B cell (primary cell): ENCODE results near the gene ATP2B3. TPM values are rescaled to one million over a fixed set of nuclear protein-coding genes. Genes with fewer than 3 reads are reported as not detected.

Source experiments
- ATAC-seq: fragments of 200-7000 bp; cut with Tn5 transposase; one replicate; pipeline ENCODE4 v1.10.0; 2021; ENCODE audit warnings: low read depth, mild to moderate bottlenecking, moderate number of reproducible peaks, moderate library complexity
- CTCF ChIA-PET: fragments of 350-600 bp; sonication (Branson Sonifier 250); formaldehyde crosslinking; loops from one replicate; lab custom pipeline; 2021; ENCODE audit warnings: antibody characterized with exemption, inconsistent platforms; lab: Charles Lee
- POLR2A ChIA-PET: fragments of 350-600 bp; sonication (Branson Sonifier 250); formaldehyde crosslinking; loops from one replicate; lab custom pipeline; 2021; ENCODE audit warnings: antibody characterized with exemption; lab: Charles Lee
- DNase-seq: peaks from one replicate; pipeline ENCODE4 v3.0.0; 2013
- H2AFZ ChIP-seq: 2 replicates; pipeline ENCODE4 v1.6.1; 2012; ENCODE audit warnings: mild to moderate bottlenecking, low read depth, low read length; ENCODE audit not compliant: insufficient read depth, poor library complexity, severe bottlenecking
- H3K27ac ChIP-seq, 2 donors: 1 replicate in 1 of 2; 2 replicates in 1 of 2; pipeline ENCODE4 v1.5.1; 2012 to 2013; ENCODE audit warnings: low read length in 2 of 2, mild to moderate bottlenecking in 2 of 2, moderate library complexity in 1 of 2
- H3K27me3 ChIP-seq, 4 experiments: fragments of 200-600 bp in 1 of 4; sonication (generic) in 1 of 4; replicated peaks in 1 of 4; 1 replicate in 2 of 4; 2 replicates in 2 of 4; pipeline versions ENCODE4 v1.6.1 to v1.7.0; 2013 to 2016; ENCODE audit warnings: low read length in 3 of 4, mild to moderate bottlenecking in 2 of 4, mixed read lengths in 1 of 4, moderate library complexity in 1 of 4; ENCODE audit not compliant: insufficient read depth in 4 of 4, control insufficient read depth in 3 of 4; ENCODE audit errors: control extremely low read depth in 1 of 4
- H3K36me3 ChIP-seq, 2 experiments: replicated peaks in 1 of 2; 1 replicate in 1 of 2; 2 replicates in 1 of 2; pipeline versions ENCODE4 v1.6.1 to v1.7.1; 2013; ENCODE audit warnings: low read length in 1 of 2; ENCODE audit not compliant: insufficient read depth in 2 of 2, control insufficient read depth in 1 of 2; ENCODE audit errors: control extremely low read depth in 1 of 2, extremely low read depth in 1 of 2
- H3K4me1 ChIP-seq, 2 donors: fragments of 200-600 bp in 1 of 2; sonication (generic) in 1 of 2; 1 replicate in 1 of 2; 2 replicates in 1 of 2; pipeline versions ENCODE4 v1.5.1 to v1.6.1; 2013 to 2017; ENCODE audit warnings: low read length in 2 of 2; ENCODE audit not compliant: control insufficient read depth in 2 of 2, insufficient read depth in 2 of 2
- H3K4me2 ChIP-seq: replicated peaks from 2 replicates; pipeline ENCODE3; 2012; ENCODE audit warnings: mild to moderate bottlenecking, low read depth, low read length; ENCODE audit not compliant: poor library complexity, severe bottlenecking
- H3K4me3 ChIP-seq, 5 experiments: fragments of 200-600 bp in 1 of 5; sonication (generic) in 1 of 5; 1 replicate in 3 of 5; 2 replicates in 2 of 5; pipeline versions ENCODE4 v1.5.1 to v1.7.0; 2011 to 2016; ENCODE audit warnings: low read length in 4 of 5, mild to moderate bottlenecking in 4 of 5, low read depth in 2 of 5, control low read depth in 1 of 5, moderate library complexity in 1 of 5; ENCODE audit not compliant: insufficient read depth in 1 of 5; ENCODE audit errors: control extremely low read depth in 1 of 5, extremely low read depth in 1 of 5
- H3K79me2 ChIP-seq: fragments of 200-600 bp; sonication (generic); one replicate; pipeline ENCODE4 v1.6.0; 2016; ENCODE audit warnings: low read length; ENCODE audit not compliant: control insufficient read depth, insufficient read depth
- H3K9ac ChIP-seq: fragments of 200-600 bp; sonication (generic); 2 replicates; pipeline ENCODE4 v1.6.1; 2017; ENCODE audit warnings: mild to moderate bottlenecking, low read length, moderate library complexity
- H3K9me3 ChIP-seq, 3 donors: one replicate each; pipeline versions ENCODE4 v1.6.1 to v1.7.1; 2013; ENCODE audit warnings: low read length in 2 of 3; ENCODE audit not compliant: control insufficient read depth in 2 of 3, insufficient read depth in 1 of 3; ENCODE audit errors: control extremely low read depth in 1 of 3
- H4K20me1 ChIP-seq: 2 replicates; pipeline ENCODE4 v1.6.0; 2012; ENCODE audit warnings: mild to moderate bottlenecking, low read length; ENCODE audit not compliant: insufficient read depth, control insufficient read depth, poor library complexity, severe bottlenecking
- H3K27ac Mint-ChIP-seq: one replicate; pipeline ENCODE4 v1.8.0; 2021; ENCODE audit warnings: mixed read lengths
- H3K27me3 Mint-ChIP-seq: one replicate; pipeline ENCODE4 v1.8.0; 2021; ENCODE audit warnings: mixed read lengths
- H3K4me1 Mint-ChIP-seq: one replicate; pipeline ENCODE4 v1.8.0; 2021; ENCODE audit warnings: mixed read lengths
- H3K4me3 Mint-ChIP-seq: one replicate; pipeline ENCODE4 v1.8.0; 2021; ENCODE audit warnings: mixed read lengths
- H3K9me3 Mint-ChIP-seq: one replicate; pipeline ENCODE4 v1.8.0; 2022; ENCODE audit warnings: mixed read lengths; ENCODE audit not compliant: insufficient read depth
- EZH2 ChIP-seq: IDR thresholded peaks from 2 replicates; pipeline ENCODE4 v1.6.1; 2012; ENCODE audit warnings: borderline replicate concordance, low read depth, mild to moderate bottlenecking, moderate library complexity, low read length; ENCODE audit not compliant: insufficient read depth, poor library complexity, severe bottlenecking
- WGBS: methylation state at CpG from one replicate; pipeline ENCODE4 v1.1.5; 2013; ENCODE audit warnings: missing lambda C conversion rate; ENCODE audit not compliant: insufficient coverage; 5-methylcytosine and 5-hydroxymethylcytosine counted together
- intact Hi-C: fragments of 100-400 bp; cut with micrococcal nuclease; formaldehyde crosslinking; loops from one replicate; pipeline ENCODE4 v1.10.0; 2022
- polyA plus RNA-seq: library from polyadenylated mRNA; depleted of rRNA; stranded (reverse); fragments of >200 nt; gene quantifications from 2 replicates; pipeline ENCODE4 v1.2.3, GENCODE V29; 2012
- total RNA-seq, 2 donors: library from RNA; stranded (reverse); fragments of 120-200 nt in 1 of 2; gene quantifications; 1 replicate in 1 of 2; 2 replicates in 1 of 2; pipeline versions ENCODE4 v1.2.3 to v1.2.4, GENCODE V29; 2013 to 2022
- TF ChIP-seq, protein P1 (sequence below): fragments of 200-600 bp; IDR thresholded peaks from one replicate; pipeline ENCODE4 v1.8.0; 2022; ENCODE audit warnings: antibody characterized with exemption, mild to moderate bottlenecking

ATP2B3 gene
- total and polyA plus RNA-seq, 2 donors (not counting 1 experiment from before 2014, with no cell fraction given) = not detected

GRCh38 chrX:153588782-153589446 lies 71.5 kb downstream of the ATP2B3 start:
- Histone ChIP-seq H3K27ac (no peak overlapping the region), H2AFZ (no peak overlapping the region), H3K9me3 (no peaks in the 10 kb centered on the region), H3K4me1 (peaks cover 10 to 34% of the 10 kb centered on the region in 2 donors), H3K36me3 (peaks cover 0 to 51% of the 10 kb centered on the region in 2 experiments), H4K20me1 (peaks cover 19% of the 10 kb centered on the region), H3K27me3 (no peaks in the 10 kb centered on the region), H3K4me2 (no peak overlapping the region), H3K9ac (no peak overlapping the region), H3K79me2 (peaks cover 4% of the 10 kb centered on the region), H3K4me3 (no peak overlapping the region)
- TF ChIP-seq EZH2 = no peak
- TF ChIP-seq, protein P1, sequence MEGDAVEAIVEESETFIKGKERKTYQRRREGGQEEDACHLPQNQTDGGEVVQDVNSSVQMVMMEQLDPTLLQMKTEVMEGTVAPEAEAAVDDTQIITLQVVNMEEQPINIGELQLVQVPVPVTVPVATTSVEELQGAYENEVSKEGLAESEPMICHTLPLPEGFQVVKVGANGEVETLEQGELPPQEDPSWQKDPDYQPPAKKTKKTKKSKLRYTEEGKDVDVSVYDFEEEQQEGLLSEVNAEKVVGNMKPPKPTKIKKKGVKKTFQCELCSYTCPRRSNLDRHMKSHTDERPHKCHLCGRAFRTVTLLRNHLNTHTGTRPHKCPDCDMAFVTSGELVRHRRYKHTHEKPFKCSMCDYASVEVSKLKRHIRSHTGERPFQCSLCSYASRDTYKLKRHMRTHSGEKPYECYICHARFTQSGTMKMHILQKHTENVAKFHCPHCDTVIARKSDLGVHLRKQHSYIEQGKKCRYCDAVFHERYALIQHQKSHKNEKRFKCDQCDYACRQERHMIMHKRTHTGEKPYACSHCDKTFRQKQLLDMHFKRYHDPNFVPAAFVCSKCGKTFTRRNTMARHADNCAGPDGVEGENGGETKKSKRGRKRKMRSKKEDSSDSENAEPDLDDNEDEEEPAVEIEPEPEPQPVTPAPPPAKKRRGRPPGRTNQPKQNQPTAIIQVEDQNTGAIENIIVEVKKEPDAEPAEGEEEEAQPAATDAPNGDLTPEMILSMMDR = no peak
- 97% methylated on average over 20 of the region's 29 CpGs for WGBS
- DNase-seq = no peak
- POLR2A ChIA-PET = no interaction called here
- intact Hi-C loops = no loop called here
- no peak overlapping the region for H3K4me3 Mint-ChIP-seq
- H3K27ac Mint-ChIP-seq = no peak overlapping the region
- H3K9me3 Mint-ChIP-seq = no peaks in the 10 kb centered on the region
- ATAC-seq = no peak
- no peaks in the 10 kb centered on the region for H3K27me3 Mint-ChIP-seq
- CTCF ChIA-PET = no interaction called here
- peaks cover 22% of the 10 kb centered on the region for H3K4me1 Mint-ChIP-seq
